DOHH2 (cell line): Measurements from ENCODE around the gene TPD52L2.

Source experiments
- H3F3A ChIP-seq: fragments of 200-600 bp; sonication (generic), shearing (Covaris generic); 2 replicates; pipeline ENCODE4 v1.6.0; 2016; ENCODE audit warnings: antibody characterized with exemption, mild to moderate bottlenecking; ENCODE audit not compliant: control insufficient read depth, insufficient read depth
- H3K27ac ChIP-seq: fragments of 200-600 bp; sonication (generic); 2 replicates; pipeline ENCODE4 v1.5.1; 2014; ENCODE audit warnings: low read depth, mild to moderate bottlenecking, low read length, moderate library complexity
- H3K27me3 ChIP-seq: fragments of 200-600 bp; sonication (generic); 2 replicates; pipeline ENCODE4 v1.6.1; 2014; ENCODE audit warnings: mild to moderate bottlenecking, low read length, mixed read lengths; ENCODE audit not compliant: control insufficient read depth
- H3K36me3 ChIP-seq: fragments of 200-600 bp; sonication (generic); 2 replicates; pipeline ENCODE4 v1.6.1; 2014; ENCODE audit warnings: mild to moderate bottlenecking, low read length, moderate library complexity, mixed read lengths; ENCODE audit not compliant: control insufficient read depth
- H3K4me1 ChIP-seq: fragments of 200-600 bp; sonication (generic); 2 replicates; pipeline ENCODE4 v1.6.1; 2014; ENCODE audit warnings: mild to moderate bottlenecking, low read length, mixed read lengths; ENCODE audit not compliant: control insufficient read depth
- H3K4me2 ChIP-seq: fragments of 200-600 bp; sonication (generic); 2 replicates; pipeline ENCODE4 v1.6.0; 2014; ENCODE audit warnings: mild to moderate bottlenecking, low read length, moderate library complexity
- H3K4me3 ChIP-seq: fragments of 200-600 bp; sonication (generic); 2 replicates; pipeline ENCODE4 v1.5.1; 2014; ENCODE audit warnings: mild to moderate bottlenecking, low read length, mixed read lengths
- H3K79me2 ChIP-seq: fragments of 200-600 bp; sonication (generic); 2 replicates; pipeline ENCODE4 v1.6.1; 2014; ENCODE audit warnings: mild to moderate bottlenecking, low read length, mixed read lengths; ENCODE audit not compliant: control insufficient read depth
- H3K9me2 ChIP-seq: fragments of 200-600 bp; sonication (generic); replicated peaks from 2 replicates; pipeline ENCODE4 v1.6.1; 2014; ENCODE audit warnings: mild to moderate bottlenecking, low read length, mixed read lengths; ENCODE audit not compliant: control insufficient read depth
- H3K9me3 ChIP-seq: fragments of 200-600 bp; sonication (generic); 2 replicates; pipeline ENCODE4 v1.6.1; 2014; ENCODE audit warnings: antibody characterized with exemption, low read length, mixed read lengths; ENCODE audit not compliant: control insufficient read depth, insufficient read depth
- H4K20me1 ChIP-seq: fragments of 200-600 bp; sonication (generic); 2 replicates; pipeline ENCODE4 v1.6.0; 2014; ENCODE audit warnings: low read depth, mild to moderate bottlenecking, antibody characterized with exemption, low read length, moderate library complexity; ENCODE audit not compliant: control insufficient read depth, insufficient read depth
- EZH2phosphoT487 ChIP-seq: fragments of 200-600 bp; sonication (generic); IDR thresholded peaks from 2 replicates; pipeline ENCODE4 v1.6.1; 2017; ENCODE audit warnings: borderline replicate concordance, mild to moderate bottlenecking, antibody characterized with exemption, low read length, moderate library complexity, mixed read lengths
- TF ChIP-seq, protein P1 (sequence below): fragments of 200-600 bp; sonication (generic); IDR thresholded peaks from one replicate; pipeline ENCODE4 v1.5.1; 2014; ENCODE audit warnings: antibody characterized with exemption, mild to moderate bottlenecking, low read depth, low read length; ENCODE audit not compliant: poor library complexity, severe bottlenecking

Gene TPD52L2

DNA sequence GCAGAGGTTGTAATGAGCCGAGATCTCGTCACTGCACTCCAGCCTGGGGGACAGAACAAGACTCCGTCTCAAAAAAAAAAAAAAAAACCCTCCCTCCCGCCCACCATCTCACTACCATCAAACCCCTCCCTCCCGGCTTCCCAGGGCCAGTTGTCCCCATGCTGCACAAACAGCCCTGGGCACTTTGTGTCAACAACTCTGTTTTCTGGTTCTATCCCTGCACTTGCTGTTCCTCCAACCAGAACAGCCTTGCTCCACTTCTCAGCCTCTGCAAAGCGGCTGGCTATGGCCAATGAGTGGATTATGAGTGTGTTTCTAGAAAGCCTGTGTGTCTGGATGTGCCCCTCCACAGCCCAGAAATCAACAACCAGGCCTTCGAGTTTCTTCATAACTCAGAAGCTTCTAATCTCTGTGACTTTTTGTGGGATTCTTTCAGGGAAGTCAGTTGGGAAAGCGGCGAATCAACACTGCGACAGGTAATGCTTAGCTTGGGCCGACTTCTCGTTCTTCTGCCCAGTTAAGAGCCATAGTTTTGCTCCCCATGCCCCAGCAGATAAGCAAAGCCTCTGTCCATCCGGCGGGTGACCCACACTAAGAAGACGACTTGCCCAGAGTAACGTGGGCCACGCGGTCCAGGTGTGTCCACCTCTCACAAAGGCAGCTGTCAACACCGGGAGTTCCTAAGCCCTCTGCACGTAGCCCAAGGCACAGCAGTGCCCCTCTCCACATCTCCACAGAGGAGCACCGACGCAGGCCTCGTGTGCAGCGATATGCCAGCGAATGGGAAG is 39.5 kb upstream of the TPD52L2 start:
- Histone ChIP-seq H3K4me1 (no peaks in the 10 kb centered on the region), H3K9me2 (no peaks in the 10 kb centered on the region), H3K9me3 (no peaks in the 10 kb centered on the region), H3K79me2 (no peaks in the 10 kb centered on the region), H3K27me3 (peaks cover 45% of the 10 kb centered on the region), H3K4me3 (no peak overlapping the region), H3K36me3 (no peaks in the 10 kb centered on the region), H3F3A (peaks cover 5% of the 10 kb centered on the region; the same call in 1 of the 2 replicates), H4K20me1 (0 out of 2 replicates have a peak, but pooled peaks cover 7% of the 10 kb centered on the region), H3K4me2 (no peak overlapping the region), H3K27ac (no peak overlapping the region)
- no peak for TF ChIP-seq EZH2phosphoT487
- TF ChIP-seq, protein P1, sequence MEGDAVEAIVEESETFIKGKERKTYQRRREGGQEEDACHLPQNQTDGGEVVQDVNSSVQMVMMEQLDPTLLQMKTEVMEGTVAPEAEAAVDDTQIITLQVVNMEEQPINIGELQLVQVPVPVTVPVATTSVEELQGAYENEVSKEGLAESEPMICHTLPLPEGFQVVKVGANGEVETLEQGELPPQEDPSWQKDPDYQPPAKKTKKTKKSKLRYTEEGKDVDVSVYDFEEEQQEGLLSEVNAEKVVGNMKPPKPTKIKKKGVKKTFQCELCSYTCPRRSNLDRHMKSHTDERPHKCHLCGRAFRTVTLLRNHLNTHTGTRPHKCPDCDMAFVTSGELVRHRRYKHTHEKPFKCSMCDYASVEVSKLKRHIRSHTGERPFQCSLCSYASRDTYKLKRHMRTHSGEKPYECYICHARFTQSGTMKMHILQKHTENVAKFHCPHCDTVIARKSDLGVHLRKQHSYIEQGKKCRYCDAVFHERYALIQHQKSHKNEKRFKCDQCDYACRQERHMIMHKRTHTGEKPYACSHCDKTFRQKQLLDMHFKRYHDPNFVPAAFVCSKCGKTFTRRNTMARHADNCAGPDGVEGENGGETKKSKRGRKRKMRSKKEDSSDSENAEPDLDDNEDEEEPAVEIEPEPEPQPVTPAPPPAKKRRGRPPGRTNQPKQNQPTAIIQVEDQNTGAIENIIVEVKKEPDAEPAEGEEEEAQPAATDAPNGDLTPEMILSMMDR, result no peak

DNA sequence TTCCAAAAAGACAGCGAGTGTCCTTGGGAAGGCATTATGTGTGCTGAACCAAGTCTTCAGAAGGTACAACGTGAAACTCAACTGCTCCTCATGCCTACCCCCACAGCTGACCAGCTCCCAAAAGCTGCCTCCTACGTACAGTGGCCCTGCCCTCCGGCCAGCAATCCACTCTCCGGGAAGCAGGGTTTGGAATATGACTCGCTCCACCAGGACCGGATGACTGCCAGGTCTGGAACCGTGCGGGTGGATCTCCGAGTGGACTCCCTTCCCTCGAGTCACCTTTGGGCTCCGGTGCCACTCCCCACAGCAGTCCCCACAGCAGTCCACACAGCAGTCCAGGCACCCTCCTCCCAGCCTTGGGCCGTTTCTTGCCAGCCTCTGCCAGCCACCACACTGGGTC is 38.3 kb upstream of the TPD52L2 start:
- no peaks in the 10 kb centered on the region for H3K9me3 ChIP-seq
- no peaks in the 10 kb centered on the region for H3K79me2 ChIP-seq
- H3F3A ChIP-seq, result peaks cover 5% of the 10 kb centered on the region; the same call in 1 of the 2 replicates
- H3K4me2 ChIP-seq, result no peak overlapping the region
- no peak overlapping the region for H3K4me3 ChIP-seq
- no peak overlapping the region for H3K27ac ChIP-seq
- H4K20me1 ChIP-seq, result 0 out of 2 replicates have a peak, but pooled peaks cover 7% of the 10 kb centered on the region
- H3K9me2 ChIP-seq, result no peaks in the 10 kb centered on the region
- peaks cover 44% of the 10 kb centered on the region for H3K27me3 ChIP-seq
- H3K36me3 ChIP-seq, result no peaks in the 10 kb centered on the region
- TF ChIP-seq, protein P1, result no peak
- no peak for TF ChIP-seq EZH2phosphoT487
- no peaks in the 10 kb centered on the region for H3K4me1 ChIP-seq

DNA sequence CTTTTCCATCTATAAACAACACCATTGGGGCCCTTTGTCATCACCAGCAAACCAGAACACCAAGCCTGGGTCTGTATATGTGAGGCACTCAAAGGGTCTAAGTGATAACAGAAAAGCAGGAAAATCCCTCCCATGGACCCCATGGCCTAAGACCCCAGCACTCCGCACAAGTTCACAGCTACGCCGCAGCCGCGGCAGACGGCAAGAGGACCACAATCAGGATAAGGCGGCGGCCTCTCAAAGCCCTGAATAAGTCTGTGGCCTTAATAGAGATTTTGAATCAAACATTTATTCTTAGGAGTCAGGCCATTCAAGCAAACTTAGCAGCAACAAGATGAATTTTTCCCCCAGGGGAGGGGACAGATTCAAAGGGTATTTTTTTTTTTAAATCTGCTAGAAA is 36.9 kb upstream of the TPD52L2 start:
- no peaks in the 10 kb centered on the region for H3K79me2 ChIP-seq
- H3K4me2 ChIP-seq, result no peak overlapping the region
- peaks cover 41% of the 10 kb centered on the region for H3K27me3 ChIP-seq
- no peak overlapping the region for H3K4me3 ChIP-seq
- H3K27ac ChIP-seq, result no peak overlapping the region
- no peaks in the 10 kb centered on the region for H3K9me3 ChIP-seq
- H3K4me1 ChIP-seq, result no peaks in the 10 kb centered on the region
- 0 out of 2 replicates have a peak, but pooled peaks cover 7% of the 10 kb centered on the region for H4K20me1 ChIP-seq
- H3F3A ChIP-seq, result peaks cover 5% of the 10 kb centered on the region; the same call in 1 of the 2 replicates
- no peaks in the 10 kb centered on the region for H3K9me2 ChIP-seq
- TF ChIP-seq EZH2phosphoT487, result no peak
- TF ChIP-seq, protein P1, result no peak
- no peaks in the 10 kb centered on the region for H3K36me3 ChIP-seq
